ENCODE data around the gene A1CF. TPM values are rescaled to one million over a fixed set of nuclear protein-coding genes. Genes with fewer than 3 reads are reported as not detected.

The A1CF gene
- polyA plus RNA-seq, 2 of the 4 experiments (the other 2 are of a cell fraction): 0.25 to 0.80 TPM

- ATAC-seq: no peak
- Histone ChIP-seq H3K4me1 (no peaks in the 10 kb centered on the region), H3K4me2 (no peak overlapping the region), H3K4me3 (no peak overlapping the region), H3K9me3 (no peaks in the 10 kb centered on the region), H3K27ac (no peak overlapping the region)
- DNase-seq (ENCODE audit: low read depth in 1 of 2, low spot score in 1 of 2): no peak
- FAIRE-seq: no peak
- 58% methylated on average over 7 of the region's 7 CpGs for WGBS (ENCODE audit: missing lambda C conversion rate)
- TF ChIP-seq FOSL2 (IDR thresholded peaks at IDR 0.05) (no peak), FOSL2 (CRISPR knock-in tag; IDR thresholded peaks at IDR 0.05) (no peak), CEBPB (IDR thresholded peaks at IDR 0.05) (no peak), KDM5A (IDR thresholded peaks at IDR 0.05) (no peak), RNF2 (IDR thresholded peaks at IDR 0.05; ENCODE audit: borderline replicate concordance, low read depth) (no peak), PHF8 (IDR thresholded peaks at IDR 0.05; ENCODE audit: borderline replicate concordance, low read depth) (no peak)
- CTCF ChIA-PET: no interaction called here
- POLR2A ChIA-PET: no interaction called here
These were observed 75.8 kb downstream of the A1CF start for GRCh38 chr10:50809596-50809995.

- FAIRE-seq: no peak
- peak in 1 of 2 experiments; percentile 21 for DNase-seq (ENCODE audit: low read depth in 1 of 2, low spot score in 1 of 2)
- no peak overlapping the region for H3K4me3 ChIP-seq
- 0% methylated on average over 1 of the region's 1 CpG for WGBS (ENCODE audit: missing lambda C conversion rate)
- no peak for TF ChIP-seq NR3C1 (IDR thresholded peaks at IDR 0.05)
- TF ChIP-seq CHD4 (IDR thresholded peaks at IDR 0.05; ENCODE audit: borderline replicate concordance): no peak
- no peak for TF ChIP-seq ZFP36 (IDR thresholded peaks at IDR 0.05; ENCODE audit: borderline replicate concordance, partially characterized antibody)
- TF ChIP-seq GATA3 (IDR thresholded peaks at IDR 0.05; ENCODE audit: borderline replicate concordance): no peak
- TF ChIP-seq, protein P1, sequence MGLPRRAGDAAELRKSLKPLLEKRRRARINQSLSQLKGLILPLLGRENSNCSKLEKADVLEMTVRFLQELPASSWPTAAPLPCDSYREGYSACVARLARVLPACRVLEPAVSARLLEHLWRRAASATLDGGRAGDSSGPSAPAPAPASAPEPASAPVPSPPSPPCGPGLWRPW (IDR thresholded peaks at IDR 0.05): no peak
- no peak for TF ChIP-seq CBX2 (IDR thresholded peaks at IDR 0.05; ENCODE audit: borderline replicate concordance, low read depth)
- TF ChIP-seq CBX8 (IDR thresholded peaks at IDR 0.05): no peak
- TF ChIP-seq KDM1A (IDR thresholded peaks at IDR 0.05; ENCODE audit: low read depth): no peak
- no peak for TF ChIP-seq MAZ (IDR thresholded peaks at IDR 0.05; ENCODE audit: borderline replicate concordance, low read depth, low read length)
- no peak for TF ChIP-seq EHF (CRISPR knock-in tag; IDR thresholded peaks at IDR 0.05)
- TF ChIP-seq JUN (IDR thresholded peaks at IDR 0.05): no peak
- TF ChIP-seq MAFK (IDR thresholded peaks at IDR 0.05; ENCODE audit: partially characterized antibody): no peak
- no peak for TF ChIP-seq EP300 (IDR thresholded peaks at IDR 0.05)
- no peak for TF ChIP-seq TP53 (CRISPR knock-in tag; IDR thresholded peaks at IDR 0.05)
- no peak for TF ChIP-seq HEYL (CRISPR knock-in tag; IDR thresholded peaks at IDR 0.05)
- ATAC-seq: peak in 1 of 2 experiments; percentile 72; a peak in 3 of 6 replicates
- ChIA-PET CTCF (no interaction called here), POLR2A (no interaction called here)
- H3K9me3 ChIP-seq: no peaks in the 10 kb centered on the region
- H3K4me2 ChIP-seq: no peak overlapping the region
- H3K27ac ChIP-seq: no peak overlapping the region
- no peaks in the 10 kb centered on the region for H3K4me1 ChIP-seq
These were observed 77.3 kb downstream of the A1CF start for GRCh38 chr10:50807851-50808776.

GRCh38 chr10:50805981-50806622, 79.3 kb downstream of the A1CF start:
- H3K27ac ChIP-seq: no peak overlapping the region
- DNase-seq (ENCODE audit: low read depth in 1 of 2, low spot score in 1 of 2) (no peak), ATAC-seq (no peak), FAIRE-seq (no peak)
- H3K4me1 ChIP-seq: no peaks in the 10 kb centered on the region
- whole genome bisulfite sequencing (ENCODE audit: missing lambda C conversion rate): 5% methylated on average over 2 of the region's 2 CpGs
- CTCF ChIA-PET: interaction anchor here (0.6 kb wide), 1 partner anchor 631 kb away, joined by 6 read pairs; no protein-coding TSS in a partner anchor
- no peak for TF ChIP-seq EHF (CRISPR knock-in tag; IDR thresholded peaks at IDR 0.05)
- no peaks in the 10 kb centered on the region for H3K9me3 ChIP-seq
- no peak overlapping the region for H3K4me3 ChIP-seq
- POLR2A ChIA-PET: no interaction called here
- no peak overlapping the region for H3K4me2 ChIP-seq

- POLR2A ChIA-PET: no interaction called here
- Histone ChIP-seq H3K4me1 (no peaks in the 10 kb centered on the region), H3K4me2 (no peak overlapping the region), H3K4me3 (no peak overlapping the region), H3K9me3 (no peaks in the 10 kb centered on the region), H3K27ac (no peak overlapping the region)
- ATAC-seq (no peak), DNase-seq (ENCODE audit: low read depth in 1 of 2, low spot score in 1 of 2) (no peak), FAIRE-seq (no peak)
- CTCF ChIA-PET: no interaction called here
- WGBS (ENCODE audit: missing lambda C conversion rate): 71% methylated on average over 1 of the region's 1 CpG
- no peak for TF ChIP-seq MAX (IDR thresholded peaks at IDR 0.05)
- no peak for TF ChIP-seq GATA3 (IDR thresholded peaks at IDR 0.05; ENCODE audit: borderline replicate concordance)
- no peak for TF ChIP-seq RNF2 (IDR thresholded peaks at IDR 0.05; ENCODE audit: borderline replicate concordance, low read depth)
- TF ChIP-seq ESRRA (IDR thresholded peaks at IDR 0.05; ENCODE audit: borderline replicate concordance, low read length): no peak
- no peak for TF ChIP-seq RARB (CRISPR knock-in tag; IDR thresholded peaks at IDR 0.05)
- no peak for TF ChIP-seq EHF (CRISPR knock-in tag; IDR thresholded peaks at IDR 0.05)
- no peak for TF ChIP-seq FOSB (CRISPR knock-in tag; IDR thresholded peaks at IDR 0.05)
- TF ChIP-seq, protein P2, sequence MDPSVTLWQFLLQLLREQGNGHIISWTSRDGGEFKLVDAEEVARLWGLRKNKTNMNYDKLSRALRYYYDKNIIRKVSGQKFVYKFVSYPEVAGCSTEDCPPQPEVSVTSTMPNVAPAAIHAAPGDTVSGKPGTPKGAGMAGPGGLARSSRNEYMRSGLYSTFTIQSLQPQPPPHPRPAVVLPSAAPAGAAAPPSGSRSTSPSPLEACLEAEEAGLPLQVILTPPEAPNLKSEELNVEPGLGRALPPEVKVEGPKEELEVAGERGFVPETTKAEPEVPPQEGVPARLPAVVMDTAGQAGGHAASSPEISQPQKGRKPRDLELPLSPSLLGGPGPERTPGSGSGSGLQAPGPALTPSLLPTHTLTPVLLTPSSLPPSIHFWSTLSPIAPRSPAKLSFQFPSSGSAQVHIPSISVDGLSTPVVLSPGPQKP (IDR thresholded peaks at IDR 0.05; ENCODE audit: low read depth, low read length): no peak
- no peak for TF ChIP-seq CHD2 (IDR thresholded peaks at IDR 0.05; ENCODE audit: low read length, partially characterized antibody)
- TF ChIP-seq ZFP36 (IDR thresholded peaks at IDR 0.05; ENCODE audit: borderline replicate concordance, partially characterized antibody): no peak
- TF ChIP-seq ZNF302 (CRISPR knock-in tag; IDR thresholded peaks at IDR 0.05): no peak
- TF ChIP-seq MAFK (IDR thresholded peaks at IDR 0.05; ENCODE audit: partially characterized antibody): no peak
- TF ChIP-seq SMC3 (IDR thresholded peaks at IDR 0.05): no peak
- no peak for TF ChIP-seq NR3C1 (IDR thresholded peaks at IDR 0.05)
- no peak for TF ChIP-seq RCOR1 (IDR thresholded peaks at IDR 0.05; ENCODE audit: low read depth, low read length)
These were observed 85.8 kb downstream of the A1CF start for GRCh38 chr10:50799595-50799994.
